Measurements from ENCODE around the gene LCOR. TPM values are rescaled to one million over a fixed set of nuclear protein-coding genes. Genes with fewer than 3 reads are reported as not detected.

The LCOR gene
- total RNA-seq, 1 experiment from 2014 or later, result 10.5 TPM

- H3F3A ChIP-seq (ENCODE audit: low read length, unreplicated experiment), result no peaks in the 10 kb centered on the region
- no peaks in the 10 kb centered on the region for H4K20me1 ChIP-seq (ENCODE audit: low read length)
- H3K36me3 ChIP-seq (ENCODE audit: low read depth, low read length), result no peaks in the 10 kb centered on the region
- no peak overlapping the region for H3K27ac ChIP-seq (ENCODE audit: low read length)
- no peak overlapping the region for H3K9ac ChIP-seq (ENCODE audit: low read length)
- no peak for TF ChIP-seq EZH2phosphoT487 (IDR thresholded peaks at IDR 0.05; ENCODE audit: borderline replicate concordance, low read length)
- no peak for TF ChIP-seq CTCF (conservative IDR thresholded peaks at IDR 0.05; ENCODE audit: low read depth, low read length)
- TF ChIP-seq EZH2 (IDR thresholded peaks at IDR 0.05; ENCODE audit: low read length, unreplicated experiment), result no peak
- ChIA-PET POLR2A (ENCODE audit: unreplicated experiment) (no interaction called here), CTCF (no interaction called here)
- H3K4me2 ChIP-seq (ENCODE audit: low read length), result no peak overlapping the region
- H3K79me2 ChIP-seq (ENCODE audit: low read length), result no peaks in the 10 kb centered on the region
- no peaks in the 10 kb centered on the region for H3K9me2 ChIP-seq (replicated peaks; ENCODE audit: low read length)
- H2AFZ ChIP-seq (ENCODE audit: low read length), result no peak overlapping the region
- no TSS peak for BruUV-seq (replicated peaks)
- H3K4me1 ChIP-seq (ENCODE audit: insufficient read depth, low read length), result peaks cover 16% of the 10 kb centered on the region
- intact Hi-C loops (cut with micrococcal nuclease), result no loop called here
- DNase-seq (peak; percentile 31), ATAC-seq (no peak)
- no peak overlapping the region for H3K4me3 ChIP-seq (ENCODE audit: low read length)
- no peaks in the 10 kb centered on the region for H3K27me3 ChIP-seq (ENCODE audit: low read length)
- no peaks in the 10 kb centered on the region for H3K9me3 ChIP-seq (ENCODE audit: low read length)
Measured at GRCh38 chr10:96998329-96998888, 166.3 kb downstream of the LCOR start.

GRCh38 chr10:96999337-96999736, 167.2 kb downstream of the LCOR start:
- Histone ChIP-seq H3F3A (ENCODE audit: low read length, unreplicated experiment) (no peaks in the 10 kb centered on the region), H3K4me3 (ENCODE audit: low read length) (no peak overlapping the region), H2AFZ (ENCODE audit: low read length) (no peak overlapping the region), H3K9me2 (replicated peaks; ENCODE audit: low read length) (no peaks in the 10 kb centered on the region), H3K36me3 (ENCODE audit: low read depth, low read length) (no peaks in the 10 kb centered on the region), H3K27me3 (ENCODE audit: low read length) (no peaks in the 10 kb centered on the region), H3K4me2 (ENCODE audit: low read length) (no peak overlapping the region), H3K27ac (ENCODE audit: low read length) (no peak overlapping the region), H4K20me1 (ENCODE audit: low read length) (no peaks in the 10 kb centered on the region), H3K79me2 (ENCODE audit: low read length) (no peaks in the 10 kb centered on the region), H3K4me1 (ENCODE audit: insufficient read depth, low read length) (peaks cover 16% of the 10 kb centered on the region), H3K9me3 (ENCODE audit: low read length) (no peaks in the 10 kb centered on the region), H3K9ac (ENCODE audit: low read length) (no peak overlapping the region)
- no peak for ATAC-seq
- DNase-seq, result no peak
- TF ChIP-seq EZH2 (IDR thresholded peaks at IDR 0.05; ENCODE audit: low read length, unreplicated experiment) (no peak), EZH2phosphoT487 (IDR thresholded peaks at IDR 0.05; ENCODE audit: borderline replicate concordance, low read length) (no peak), CTCF (conservative IDR thresholded peaks at IDR 0.05; ENCODE audit: low read depth, low read length) (no peak)
- CTCF ChIA-PET, result no interaction called here
- intact Hi-C loops (cut with micrococcal nuclease), result no loop called here
- no TSS peak for BruUV-seq (replicated peaks)
- POLR2A ChIA-PET (ENCODE audit: unreplicated experiment), result no interaction called here

- Histone ChIP-seq H3K4me1 (ENCODE audit: insufficient read depth, low read length) (peaks cover 16% of the 10 kb centered on the region), H3K9ac (ENCODE audit: low read length) (no peak overlapping the region), H3K27ac (ENCODE audit: low read length) (no peak overlapping the region), H3K4me2 (ENCODE audit: low read length) (peak overlapping the region; percentile 37; the same call in 1 of the 2 replicates), H3F3A (ENCODE audit: low read length, unreplicated experiment) (no peaks in the 10 kb centered on the region), H3K4me3 (ENCODE audit: low read length) (no peak overlapping the region), H2AFZ (ENCODE audit: low read length) (no peak overlapping the region), H3K36me3 (ENCODE audit: low read depth, low read length) (no peaks in the 10 kb centered on the region), H4K20me1 (ENCODE audit: low read length) (no peaks in the 10 kb centered on the region), H3K79me2 (ENCODE audit: low read length) (no peaks in the 10 kb centered on the region), H3K27me3 (ENCODE audit: low read length) (no peaks in the 10 kb centered on the region), H3K9me3 (ENCODE audit: low read length) (no peaks in the 10 kb centered on the region), H3K9me2 (replicated peaks; ENCODE audit: low read length) (no peaks in the 10 kb centered on the region)
- no TSS peak for BruUV-seq (replicated peaks)
- ATAC-seq (no peak), DNase-seq (no peak)
- POLR2A ChIA-PET (ENCODE audit: unreplicated experiment), result interaction anchor here (0.7 kb wide), 1 partner anchor 136 kb away, joined by 8 read pairs; no protein-coding TSS in a partner anchor
- TF ChIP-seq EZH2 (IDR thresholded peaks at IDR 0.05; ENCODE audit: low read length, unreplicated experiment), result no peak
- no peak for TF ChIP-seq EZH2phosphoT487 (IDR thresholded peaks at IDR 0.05; ENCODE audit: borderline replicate concordance, low read length)
- TF ChIP-seq CTCF (conservative IDR thresholded peaks at IDR 0.05; ENCODE audit: low read depth, low read length), result no peak
- CTCF ChIA-PET, result no interaction called here
- intact Hi-C loops (cut with micrococcal nuclease), result no loop called here
Measured at GRCh38 chr10:96999987-97000386, 167.9 kb downstream of the LCOR start.

Data from PC-3 (cell line).